IMR-90 (cell line): Measurements from ENCODE around the gene ERBB4. TPM values are rescaled to one million over a fixed set of nuclear protein-coding genes. Genes with fewer than 3 reads are reported as not detected.

Source experiments
- ATAC-seq: fragments of 200-7000 bp; cut with Tn5 transposase; 2 replicates; pipeline ENCODE4 v1.9.1; 2020; ENCODE audit warnings: low read depth, mild to moderate bottlenecking, moderate library complexity
- BruUV-seq: library from RNA; stranded (reverse); fragments of 400-500 nt; replicated peaks from 2 replicates; lab custom pipeline; 2021; lab: Mats Ljungman, UMichigan
- CTCF ChIA-PET: fragments of 300-600 bp; formaldehyde crosslinking; extraction: SDS; loops from one replicate; lab custom pipeline; 2021; ENCODE audit warnings: antibody characterized with exemption; lab: Yijun Ruan, JAX
- POLR2A ChIA-PET: fragments of 300-600 bp; sonication (Branson Sonifier 250); formaldehyde crosslinking; loops from one replicate; lab custom pipeline; 2022; ENCODE audit warnings: antibody characterized with exemption; ENCODE audit not compliant: unreplicated experiment; lab: Charles Lee
- DNase-seq: peaks from one replicate; pipeline ENCODE4 v3.0.0; 2013
- H2AFZ ChIP-seq: replicated peaks from 2 replicates; pipeline ENCODE3; 2013; ENCODE audit warnings: low read length, mild to moderate bottlenecking; ENCODE audit not compliant: poor library complexity
- H2AK5ac ChIP-seq: 2 replicates; pipeline ENCODE4 v1.6.1; 2013; ENCODE audit warnings: low read depth, low read length, inconsistent platforms
- H2AK9ac ChIP-seq: replicated peaks from 2 replicates; pipeline ENCODE3; 2013; ENCODE audit warnings: mild to moderate bottlenecking, low read depth, low read length, moderate library complexity; ENCODE audit not compliant: poor library complexity
- H2BK120ac ChIP-seq: 2 replicates; pipeline ENCODE4 v1.6.1; 2013; ENCODE audit warnings: low read depth, low read length, inconsistent platforms
- H2BK15ac ChIP-seq: 3 replicates; pipeline ENCODE4 v1.6.1; 2013; ENCODE audit warnings: low read depth, low read length, inconsistent platforms
- H2BK20ac ChIP-seq: 2 replicates; pipeline ENCODE4 v1.6.1; 2013; ENCODE audit warnings: low read depth, mild to moderate bottlenecking, inconsistent platforms, low read length, moderate library complexity
- H2BK5ac ChIP-seq: 2 replicates; pipeline ENCODE4 v1.6.1; 2013; ENCODE audit warnings: mild to moderate bottlenecking, low read depth, low read length, inconsistent platforms; ENCODE audit not compliant: poor library complexity, severe bottlenecking
- H3K14ac ChIP-seq: replicated peaks from 2 replicates; pipeline ENCODE4 v1.6.1; 2013; ENCODE audit warnings: low read depth, low read length, inconsistent platforms
- H3K18ac ChIP-seq: 2 replicates; pipeline ENCODE4 v1.6.1; 2013; ENCODE audit warnings: low read depth, low read length, control low read depth
- H3K23ac ChIP-seq: 2 replicates; pipeline ENCODE4 v1.6.1; 2013; ENCODE audit warnings: low read depth, low read length, inconsistent platforms
- H3K27ac ChIP-seq: 2 replicates; pipeline ENCODE4 v1.5.1; 2013; ENCODE audit warnings: mild to moderate bottlenecking, control low read depth, low read length; ENCODE audit not compliant: insufficient read depth
- H3K27me3 ChIP-seq: 2 replicates; pipeline ENCODE4 v1.6.1; 2013; ENCODE audit warnings: low read length; ENCODE audit not compliant: control insufficient read depth, insufficient read depth
- H3K36me3 ChIP-seq: 2 replicates; pipeline ENCODE4 v1.6.1; 2013; ENCODE audit warnings: low read length, mixed read lengths; ENCODE audit not compliant: control insufficient read depth, insufficient read depth
- H3K4ac ChIP-seq: 2 replicates; pipeline ENCODE4 v1.6.1; 2013; ENCODE audit warnings: low read depth, low read length, inconsistent platforms
- H3K4me1 ChIP-seq: 2 replicates; pipeline ENCODE4 v1.6.1; 2013; ENCODE audit warnings: low read length, mixed read lengths; ENCODE audit not compliant: control insufficient read depth, insufficient read depth
- H3K4me2 ChIP-seq: 2 replicates; pipeline ENCODE4 v1.6.1; 2013; ENCODE audit warnings: low read depth, mild to moderate bottlenecking, control low read depth, low read length, moderate library complexity
- H3K4me3 ChIP-seq: 2 replicates; pipeline ENCODE4 v1.5.1; 2013; ENCODE audit warnings: low read depth, mild to moderate bottlenecking, control low read depth, low read length, moderate library complexity; ENCODE audit not compliant: insufficient read depth
- H3K56ac ChIP-seq: 2 replicates; pipeline ENCODE4 v1.6.1; 2013; ENCODE audit warnings: low read length, inconsistent platforms; ENCODE audit not compliant: insufficient read depth; ENCODE audit errors: extremely low read depth
- H3K79me1 ChIP-seq, 2 experiments: 2 replicates each; pipeline ENCODE4 v1.6.1; 2013; ENCODE audit warnings: low read length in 2 of 2, inconsistent platforms in 1 of 2, low read depth in 1 of 2
- H3K9ac ChIP-seq: 2 replicates; pipeline ENCODE4 v1.6.1; 2013; ENCODE audit warnings: low read depth, low read length, control low read depth
- H3K9me1 ChIP-seq: 2 replicates; pipeline ENCODE4 v1.6.1; 2013; ENCODE audit warnings: low read length, inconsistent platforms; ENCODE audit not compliant: insufficient read depth
- H3K9me3 ChIP-seq: 2 replicates; pipeline ENCODE4 v1.6.1; 2013; ENCODE audit warnings: low read length; ENCODE audit not compliant: control insufficient read depth, insufficient read depth
- H4K20me1 ChIP-seq: 2 replicates; pipeline ENCODE4 v1.6.1; 2013; ENCODE audit warnings: low read length, inconsistent platforms; ENCODE audit not compliant: insufficient read depth
- H4K5ac ChIP-seq: 2 replicates; pipeline ENCODE4 v1.6.1; 2013; ENCODE audit warnings: mild to moderate bottlenecking, low read depth, low read length, control low read depth
- H4K8ac ChIP-seq, 2 experiments: 2 replicates each; pipeline ENCODE4 v1.6.1; 2013; ENCODE audit warnings: low read depth in 2 of 2, low read length in 2 of 2, control low read depth in 1 of 2, inconsistent platforms in 1 of 2
- H4K91ac ChIP-seq: 2 replicates; pipeline ENCODE4 v1.6.1; 2013; ENCODE audit warnings: low read depth, low read length, inconsistent platforms; ENCODE audit not compliant: insufficient read depth
- BHLHE40 ChIP-seq: fragments of 150-350 bp; IDR thresholded peaks from 2 replicates; pipeline ENCODE4 v1.6.1; 2016; ENCODE audit warnings: mild to moderate bottlenecking, low read depth, low read length
- CEBPB ChIP-seq: IDR thresholded peaks from 2 replicates; pipeline ENCODE4 v1.6.1; 2012; ENCODE audit warnings: low read depth, low read length, improper control_type of control experiment
- CHD1 ChIP-seq: IDR thresholded peaks from 2 replicates; pipeline ENCODE4 v1.6.1; 2012; ENCODE audit warnings: low read depth, low read length, improper control_type of control experiment
- FOS ChIP-seq: fragments of 150-350 bp; IDR thresholded peaks from 2 replicates; pipeline ENCODE4 v1.6.1; 2016; ENCODE audit warnings: low read depth, low read length
- MAFK ChIP-seq: IDR thresholded peaks from 2 replicates; pipeline ENCODE4 v1.6.1; 2012; ENCODE audit warnings: low read depth, low read length, improper control_type of control experiment
- MAZ ChIP-seq: IDR thresholded peaks from 2 replicates; pipeline ENCODE4 v1.6.1; 2012; ENCODE audit warnings: low read depth, mild to moderate bottlenecking, low read length, improper control_type of control experiment, moderate library complexity, borderline replicate concordance
- MXI1 ChIP-seq: IDR thresholded peaks from 2 replicates; pipeline ENCODE4 v1.6.1; 2012; ENCODE audit warnings: low read depth, mild to moderate bottlenecking, low read length, moderate library complexity, borderline replicate concordance
- NFE2L2 ChIP-seq: fragments of 150-350 bp; IDR thresholded peaks from 2 replicates; pipeline ENCODE4 v1.6.1; 2016; ENCODE audit warnings: low read depth, mild to moderate bottlenecking, low read length
- RAD21 ChIP-seq: IDR thresholded peaks from 2 replicates; pipeline ENCODE4 v1.6.1; 2012; ENCODE audit warnings: low read length, improper control_type of control experiment
- RCOR1 ChIP-seq: IDR thresholded peaks from 2 replicates; pipeline ENCODE4 v1.6.1; 2012; ENCODE audit warnings: mild to moderate bottlenecking, low read length, improper control_type of control experiment; ENCODE audit not compliant: insufficient replicate concordance
- RFX5 ChIP-seq: IDR thresholded peaks from 2 replicates; pipeline ENCODE4 v1.8.0; 2012; ENCODE audit warnings: low read depth, mild to moderate bottlenecking, low read length, moderate library complexity
- WGBS, 2 experiments: methylation state at CpG; one replicate each; pipeline versions ENCODE4 v1.1.5 to v1.1.7; 2013; ENCODE audit warnings: missing lambda C conversion rate in 2 of 2; ENCODE audit not compliant: insufficient read length in 1 of 2; ENCODE audit errors: extremely low coverage in 2 of 2; 5-methylcytosine and 5-hydroxymethylcytosine counted together
- dilution Hi-C: fragments of 300-500 bp; cut with HindIII; formaldehyde crosslinking; loops from one replicate; pipeline ENCODE4 v1.14.3; 2018; ENCODE audit warnings: low sequenced_read_pairs; ENCODE audit not compliant: unreplicated experiment
- in situ Hi-C: fragments of 300-500 bp; cut with MboI; formaldehyde crosslinking; loops from 3 replicates; pipeline ENCODE4 v1.14.3; 2019; ENCODE audit warnings: low sequenced_read_pairs, inconsistent platforms, mixed read lengths
- intact Hi-C: fragments of 100-400 bp; cut with micrococcal nuclease; formaldehyde crosslinking; loops from 2 replicates; pipeline ENCODE4 v1.10.0; 2022
- polyA plus RNA-seq, 3 experiments: library from polyadenylated mRNA; depleted of rRNA; stranded (reverse); fragments of >200 nt; gene quantifications; 2 replicates each; pipeline ENCODE4 v1.2.3, GENCODE V29; 2012; ENCODE audit warnings: low replicate concordance in 1 of 3
- total RNA-seq: library from RNA; depleted of rRNA; stranded (reverse); fragments of >200 nt; gene quantifications from 2 replicates; pipeline ENCODE4 v1.2.3, GENCODE V29; 2012
- TF ChIP-seq, protein P1 (sequence below): conservative IDR thresholded peaks from 2 replicates; pipeline ENCODE4 v1.5.1; 2012; ENCODE audit warnings: mild to moderate bottlenecking, low read depth, low read length, improper control_type of control experiment
- TF ChIP-seq, protein P2 (sequence below): fragments of 150-350 bp; IDR thresholded peaks from 2 replicates; pipeline ENCODE4 v1.6.1; 2017; ENCODE audit warnings: mild to moderate bottlenecking, antibody characterized with exemption, low read length, low read depth

Gene ERBB4
- total and polyA plus RNA-seq, 2 of the 4 experiments (the other 2 are of a cell fraction): not detected

DNA sequence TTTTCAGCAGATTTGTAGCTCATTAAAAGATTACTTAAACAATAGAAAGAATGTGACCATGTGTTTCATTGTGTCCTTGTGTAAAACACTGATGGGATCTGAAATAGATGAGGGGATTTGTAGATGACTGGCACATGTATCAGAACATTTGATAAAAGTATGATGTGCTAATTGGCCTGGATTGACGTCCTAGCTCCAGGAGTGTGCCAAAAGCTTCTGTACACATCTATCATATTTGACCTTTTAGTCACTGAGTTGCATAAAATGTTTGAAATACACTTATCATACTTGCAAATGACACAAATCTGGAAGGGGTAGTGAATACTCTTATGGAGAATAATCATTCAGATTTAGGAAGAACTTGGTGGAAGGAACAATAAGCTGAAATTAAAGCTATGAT, 778.5 kb downstream of the ERBB4 start:
- Histone ChIP-seq H3K9me1 (no peaks in the 10 kb centered on the region), H3K79me1 (no peaks in the 10 kb centered on the region), H3K27me3 (no peaks in the 10 kb centered on the region), H3K4me3 (no peak overlapping the region), H2BK5ac (no peak overlapping the region), H3K4me1 (no peaks in the 10 kb centered on the region), H3K14ac (no peak overlapping the region), H3K9me3 (no peaks in the 10 kb centered on the region), H3K4ac (no peak overlapping the region), H4K91ac (no peak overlapping the region), H3K23ac (no peak overlapping the region), H3K9ac (no peak overlapping the region), H2AK5ac (no peak overlapping the region), H3K27ac (no peak overlapping the region), H2AK9ac (no peak overlapping the region), H4K8ac (no peak overlapping the region), H4K20me1 (no peaks in the 10 kb centered on the region), H3K18ac (no peak overlapping the region), H2BK15ac (no peak overlapping the region), H2BK120ac (no peak overlapping the region), H2AFZ (no peak overlapping the region), H2BK20ac (no peak overlapping the region), H4K5ac (no peak overlapping the region), H3K36me3 (no peaks in the 10 kb centered on the region), H3K56ac (no peak overlapping the region), H3K4me2 (no peak overlapping the region)
- no peak for TF ChIP-seq NFE2L2
- no peak for TF ChIP-seq MAZ
- TF ChIP-seq CHD1: no peak
- TF ChIP-seq RAD21: no peak
- no peak for TF ChIP-seq RCOR1
- no peak for TF ChIP-seq BHLHE40
- no peak for TF ChIP-seq MXI1
- TF ChIP-seq RFX5: no peak
- TF ChIP-seq FOS: no peak
- TF ChIP-seq CEBPB: no peak
- TF ChIP-seq, protein P1, sequence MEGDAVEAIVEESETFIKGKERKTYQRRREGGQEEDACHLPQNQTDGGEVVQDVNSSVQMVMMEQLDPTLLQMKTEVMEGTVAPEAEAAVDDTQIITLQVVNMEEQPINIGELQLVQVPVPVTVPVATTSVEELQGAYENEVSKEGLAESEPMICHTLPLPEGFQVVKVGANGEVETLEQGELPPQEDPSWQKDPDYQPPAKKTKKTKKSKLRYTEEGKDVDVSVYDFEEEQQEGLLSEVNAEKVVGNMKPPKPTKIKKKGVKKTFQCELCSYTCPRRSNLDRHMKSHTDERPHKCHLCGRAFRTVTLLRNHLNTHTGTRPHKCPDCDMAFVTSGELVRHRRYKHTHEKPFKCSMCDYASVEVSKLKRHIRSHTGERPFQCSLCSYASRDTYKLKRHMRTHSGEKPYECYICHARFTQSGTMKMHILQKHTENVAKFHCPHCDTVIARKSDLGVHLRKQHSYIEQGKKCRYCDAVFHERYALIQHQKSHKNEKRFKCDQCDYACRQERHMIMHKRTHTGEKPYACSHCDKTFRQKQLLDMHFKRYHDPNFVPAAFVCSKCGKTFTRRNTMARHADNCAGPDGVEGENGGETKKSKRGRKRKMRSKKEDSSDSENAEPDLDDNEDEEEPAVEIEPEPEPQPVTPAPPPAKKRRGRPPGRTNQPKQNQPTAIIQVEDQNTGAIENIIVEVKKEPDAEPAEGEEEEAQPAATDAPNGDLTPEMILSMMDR: no peak
- TF ChIP-seq, protein P2, sequence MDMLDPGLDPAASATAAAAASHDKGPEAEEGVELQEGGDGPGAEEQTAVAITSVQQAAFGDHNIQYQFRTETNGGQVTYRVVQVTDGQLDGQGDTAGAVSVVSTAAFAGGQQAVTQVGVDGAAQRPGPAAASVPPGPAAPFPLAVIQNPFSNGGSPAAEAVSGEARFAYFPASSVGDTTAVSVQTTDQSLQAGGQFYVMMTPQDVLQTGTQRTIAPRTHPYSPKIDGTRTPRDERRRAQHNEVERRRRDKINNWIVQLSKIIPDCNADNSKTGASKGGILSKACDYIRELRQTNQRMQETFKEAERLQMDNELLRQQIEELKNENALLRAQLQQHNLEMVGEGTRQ: no peak
- TF ChIP-seq MAFK: no peak
- ATAC-seq: no peak
- ChIA-PET POLR2A (no interaction called here), CTCF (no interaction called here)
- intact Hi-C loops: no loop called here
- in situ Hi-C loops: no loop called here
- dilution Hi-C loops: no loop called here
- no peak for DNase-seq
- WGBS, 2 experiments: no CpG with 5 or more reads among the region's 1 CpG
- no TSS peak for BruUV-seq
